Measurements from ENCODE around the gene ONECUT2. TPM values are rescaled to one million over a fixed set of nuclear protein-coding genes. Genes with fewer than 3 reads are reported as not detected.

Gene ONECUT2
- total RNA-seq, 3 donors from 2014 or later (not counting 1 experiment from before 2014, with no cell fraction given) = not detected

- DNase-seq (no peak), ATAC-seq (no peak)
- Histone ChIP-seq H3K27ac (ENCODE audit: low read length) (no peak overlapping the region), H3K27me3 (ENCODE audit: control insufficient read depth, insufficient read depth, low read length) (peaks cover 86% of the 10 kb centered on the region), H3K9me3 (ENCODE audit: control insufficient read depth, insufficient read depth, low read length) (peaks cover 20% of the 10 kb centered on the region), H3K4me3 (ENCODE audit: low read length) (no peak overlapping the region), H3K4me1 (ENCODE audit: control insufficient read depth, insufficient read depth, low read length) (peaks cover 37% of the 10 kb centered on the region), H3K36me3 (ENCODE audit: control insufficient read depth, insufficient read depth, low read length) (no peaks in the 10 kb centered on the region)
- TF ChIP-seq CTCF (IDR thresholded peaks at IDR 0.05) = no peak
- peaks cover 2 to 3% of the 10 kb centered on the region in 2 donors for H3K9me3 Mint-ChIP-seq
- intact Hi-C loops (cut with micrococcal nuclease) = no loop called here
- peaks cover 64 to 78% of the 10 kb centered on the region in 2 donors for H3K27me3 Mint-ChIP-seq (ENCODE audit: low read depth in 2 of 2)
- H3K4me1 Mint-ChIP-seq = peaks cover 12 to 34% of the 10 kb centered on the region in 2 donors
- H3K27ac Mint-ChIP-seq = no peak overlapping the region
- peaks cover 20% of the 10 kb centered on the region for H3K36me3 Mint-ChIP-seq
- WGBS (ENCODE audit: insufficient coverage) = 12% methylated on average over 6 of the region's 6 CpGs
- H3K4me3 Mint-ChIP-seq = no peak overlapping the region
Observed at GRCh38 chr18:57433482-57433881, 1.7 kb upstream of the ONECUT2 start.

DNA sequence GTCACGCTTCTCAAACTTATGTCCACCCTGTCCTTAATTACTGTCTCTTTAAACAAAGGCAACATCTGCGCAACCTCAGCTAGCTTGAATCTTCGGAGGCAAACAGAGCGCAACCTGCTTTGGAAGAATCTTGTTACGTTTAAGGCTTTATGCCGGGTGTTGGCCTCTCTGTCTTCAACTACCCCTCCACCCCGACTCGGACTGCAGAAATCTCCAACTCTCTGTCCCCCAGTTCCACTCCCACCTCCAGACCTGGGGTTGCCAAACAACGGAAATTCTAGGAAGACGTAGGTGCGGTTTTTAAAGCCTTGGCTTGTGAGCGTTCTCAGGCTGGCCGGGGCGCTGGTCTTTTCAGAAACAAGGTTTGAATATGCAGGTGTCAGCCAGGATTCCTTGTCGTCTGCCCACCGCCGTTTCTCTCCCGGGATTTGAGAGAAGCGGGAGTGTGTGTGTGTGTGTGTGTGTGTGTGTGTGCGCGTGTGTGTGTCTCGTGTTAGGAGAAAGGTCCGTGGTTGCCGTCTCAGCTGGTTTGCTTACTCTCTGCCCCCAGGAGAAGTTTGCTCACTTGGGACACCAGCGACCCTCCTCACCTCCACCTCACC lies 1.1 kb upstream of the ONECUT2 start:
- Histone ChIP-seq H3K36me3 (ENCODE audit: control insufficient read depth, insufficient read depth, low read length) (no peaks in the 10 kb centered on the region), H3K4me1 (ENCODE audit: control insufficient read depth, insufficient read depth, low read length) (peaks cover 37% of the 10 kb centered on the region), H3K4me3 (ENCODE audit: low read length) (no peak overlapping the region), H3K27me3 (ENCODE audit: control insufficient read depth, insufficient read depth, low read length) (peaks cover 83% of the 10 kb centered on the region), H3K9me3 (ENCODE audit: control insufficient read depth, insufficient read depth, low read length) (peaks cover 20% of the 10 kb centered on the region), H3K27ac (ENCODE audit: low read length) (no peak overlapping the region)
- no peak for DNase-seq
- Mint-ChIP-seq H3K27me3 (ENCODE audit: low read depth in 2 of 2) (peaks cover 67 to 78% of the 10 kb centered on the region in 2 donors), H3K4me1 (peaks cover 10 to 31% of the 10 kb centered on the region in 2 donors), H3K9me3 (peaks cover 2 to 3% of the 10 kb centered on the region in 2 donors), H3K4me3 (no peak overlapping the region), H3K36me3 (peaks cover 18% of the 10 kb centered on the region), H3K27ac (no peak overlapping the region)
- 8% methylated on average over 22 of the region's 25 CpGs for WGBS (ENCODE audit: insufficient coverage)
- TF ChIP-seq CTCF (IDR thresholded peaks at IDR 0.05) = no peak
- no peak for ATAC-seq
- intact Hi-C loops (cut with micrococcal nuclease) = no loop called here

DNA sequence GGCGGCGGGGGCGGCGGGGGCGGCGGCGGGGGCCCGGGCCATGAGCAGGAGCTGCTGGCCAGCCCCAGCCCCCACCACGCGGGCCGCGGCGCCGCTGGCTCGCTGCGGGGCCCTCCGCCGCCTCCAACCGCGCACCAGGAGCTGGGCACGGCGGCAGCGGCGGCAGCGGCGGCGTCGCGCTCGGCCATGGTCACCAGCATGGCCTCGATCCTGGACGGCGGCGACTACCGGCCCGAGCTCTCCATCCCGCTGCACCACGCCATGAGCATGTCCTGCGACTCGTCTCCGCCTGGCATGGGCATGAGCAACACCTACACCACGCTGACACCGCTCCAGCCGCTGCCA lies 644 bp downstream of the ONECUT2 start:
- Histone ChIP-seq H3K4me3 (ENCODE audit: low read length) (no peak overlapping the region), H3K27ac (ENCODE audit: low read length) (no peak overlapping the region), H3K27me3 (ENCODE audit: control insufficient read depth, insufficient read depth, low read length) (peaks cover 83% of the 10 kb centered on the region), H3K4me1 (ENCODE audit: control insufficient read depth, insufficient read depth, low read length) (peaks cover 32% of the 10 kb centered on the region), H3K9me3 (ENCODE audit: control insufficient read depth, insufficient read depth, low read length) (peaks cover 14% of the 10 kb centered on the region), H3K36me3 (ENCODE audit: control insufficient read depth, insufficient read depth, low read length) (no peaks in the 10 kb centered on the region)
- Mint-ChIP-seq H3K36me3 (peaks cover 9% of the 10 kb centered on the region), H3K4me1 (peaks cover 0 to 19% of the 10 kb centered on the region in 2 donors), H3K27ac (no peak overlapping the region), H3K4me3 (peak overlapping the region; percentile 53), H3K9me3 (peaks cover 2 to 3% of the 10 kb centered on the region in 2 donors), H3K27me3 (ENCODE audit: low read depth in 2 of 2) (peaks cover 66 to 73% of the 10 kb centered on the region in 2 donors)
- intact Hi-C loops (cut with micrococcal nuclease) = no loop called here
- no peak for TF ChIP-seq CTCF (IDR thresholded peaks at IDR 0.05)
- no peak for DNase-seq
- no peak for ATAC-seq
- 5% methylated on average over 44 of the region's 44 CpGs for WGBS (ENCODE audit: insufficient coverage)

Data from natural killer cell (primary cell).